ENCODE measurements around the gene PHLPP1.

- TF ChIP-seq POLR2A (IDR thresholded peaks at IDR 0.05), result no peak
- TF ChIP-seq, protein P1, sequence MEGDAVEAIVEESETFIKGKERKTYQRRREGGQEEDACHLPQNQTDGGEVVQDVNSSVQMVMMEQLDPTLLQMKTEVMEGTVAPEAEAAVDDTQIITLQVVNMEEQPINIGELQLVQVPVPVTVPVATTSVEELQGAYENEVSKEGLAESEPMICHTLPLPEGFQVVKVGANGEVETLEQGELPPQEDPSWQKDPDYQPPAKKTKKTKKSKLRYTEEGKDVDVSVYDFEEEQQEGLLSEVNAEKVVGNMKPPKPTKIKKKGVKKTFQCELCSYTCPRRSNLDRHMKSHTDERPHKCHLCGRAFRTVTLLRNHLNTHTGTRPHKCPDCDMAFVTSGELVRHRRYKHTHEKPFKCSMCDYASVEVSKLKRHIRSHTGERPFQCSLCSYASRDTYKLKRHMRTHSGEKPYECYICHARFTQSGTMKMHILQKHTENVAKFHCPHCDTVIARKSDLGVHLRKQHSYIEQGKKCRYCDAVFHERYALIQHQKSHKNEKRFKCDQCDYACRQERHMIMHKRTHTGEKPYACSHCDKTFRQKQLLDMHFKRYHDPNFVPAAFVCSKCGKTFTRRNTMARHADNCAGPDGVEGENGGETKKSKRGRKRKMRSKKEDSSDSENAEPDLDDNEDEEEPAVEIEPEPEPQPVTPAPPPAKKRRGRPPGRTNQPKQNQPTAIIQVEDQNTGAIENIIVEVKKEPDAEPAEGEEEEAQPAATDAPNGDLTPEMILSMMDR (IDR thresholded peaks at IDR 0.05), result no peak
Measured at GRCh38 chr18:62862466-62862865, 147.1 kb downstream of the PHLPP1 start.
